GM12875 (cell line): ENCODE measurements around the gene OR4M1.
"Not testable (repeated sequence)": the region's sequence is repeated elsewhere in the genome, so short reads cannot be mapped to it uniquely, and the experiment has no call there.

Experiments used
- H3K4me3 ChIP-seq: one replicate; pipeline ENCODE4 v1.5.1; 2011; ENCODE audit warnings: low read depth, low read length, control low read depth
- CTCF ChIP-seq: IDR thresholded peaks from 2 replicates; pipeline ENCODE4 v1.5.1; 2011; ENCODE audit warnings: low read depth, mild to moderate bottlenecking, control low read depth, inconsistent platforms, low read length, moderate library complexity, borderline replicate concordance; ENCODE audit not compliant: insufficient read depth

OR4M1 gene

GRCh38 chr14:19775587-19775986 is 2.3 kb downstream of the OR4M1 start:
- no peak for TF ChIP-seq CTCF

GRCh38 chr14:19785848-19786247 is 12.5 kb downstream of the OR4M1 start:
- H3K4me3 ChIP-seq, result not testable (repeated sequence)

More at GRCh38 chr14:19775587-19775986, 2.3 kb downstream of the OR4M1 start:
- no peak overlapping the region for H3K4me3 ChIP-seq

- H3K4me3 ChIP-seq, result not testable (repeated sequence)
Measured at GRCh38 chr14:19787318-19787717, 14.0 kb downstream of the OR4M1 start.

- H3K4me3 ChIP-seq, result not testable (repeated sequence)
Measured at GRCh38 chr14:19788150-19788549, 14.8 kb downstream of the OR4M1 start.

- H3K4me3 ChIP-seq, result not testable (repeated sequence)
Measured at GRCh38 chr14:19796520-19797108, 23.3 kb downstream of the OR4M1 start.

GRCh38 chr14:19799880-19800279 is 26.6 kb downstream of the OR4M1 start:
- no peak overlapping the region for H3K4me3 ChIP-seq
- no peak for TF ChIP-seq CTCF

- no peak overlapping the region for H3K4me3 ChIP-seq
- TF ChIP-seq CTCF, result no peak
Measured at GRCh38 chr14:19800282-19801117, 27.2 kb downstream of the OR4M1 start.

GRCh38 chr14:19801118-19801464 is 27.8 kb downstream of the OR4M1 start:
- TF ChIP-seq CTCF, result no peak
- H3K4me3 ChIP-seq, result no peak overlapping the region

- H3K4me3 ChIP-seq, result not testable (repeated sequence)
Measured at GRCh38 chr14:19803470-19803869, 30.2 kb downstream of the OR4M1 start, which contains the start of gene OR4N2. Gene OR4N2, plus strand, starts transcription at chr14:19803770. Its CDS starts 23,679 bp downstream, at chr14:19827449.

GRCh38 chr14:19813171-19813920 is 40.0 kb downstream of the OR4M1 start:
- H3K4me3 ChIP-seq, result not testable (repeated sequence)

- H3K4me3 ChIP-seq, result not testable (repeated sequence)
Measured at GRCh38 chr14:19819879-19820278, 46.6 kb downstream of the OR4M1 start.

- H3K4me3 ChIP-seq, result not testable (repeated sequence)
Measured at GRCh38 chr14:19821016-19821415, 47.7 kb downstream of the OR4M1 start.
